PC-9 (cell line): ENCODE data around the gene SP2. TPM values are rescaled to one million over a fixed set of nuclear protein-coding genes. Genes with fewer than 3 reads are reported as not detected.

ENCODE experiments used
- BruUV-seq: library from RNA; stranded (reverse); fragments of 400-500 nt; replicated peaks from 2 replicates; lab custom pipeline; 2021; lab: Mats Ljungman, UMichigan
- CTCF ChIA-PET: fragments of 300-600 bp; sonication (Branson Sonifier 250); formaldehyde crosslinking; loops from one replicate; lab custom pipeline; 2022; ENCODE audit warnings: antibody characterized with exemption; lab: Charles Lee
- POLR2A ChIA-PET: fragments of 300-600 bp; sonication (Branson Sonifier 250); formaldehyde crosslinking; loops from one replicate; lab custom pipeline; 2022; ENCODE audit warnings: antibody characterized with exemption; ENCODE audit not compliant: unreplicated experiment; lab: Charles Lee
- DNase-seq, 2 experiments: peaks; one replicate each; pipeline versions ENCODE4 v3.0.0 to v3.0.0-alpha.2; 2015 to 2022; ENCODE audit warnings: mixed read lengths in 1 of 2
- H2AFZ ChIP-seq: fragments of 200-600 bp; sonication (generic); 2 replicates; pipeline ENCODE4 v1.8.1; 2017; ENCODE audit warnings: antibody characterized with exemption
- H3F3A ChIP-seq: fragments of 200-600 bp; sonication (generic); 2 replicates; pipeline ENCODE4 v1.8.1; 2017; ENCODE audit warnings: antibody characterized with exemption, mild to moderate bottlenecking, low read depth; ENCODE audit not compliant: insufficient read depth
- H3K27ac ChIP-seq: fragments of 200-600 bp; sonication (generic); 2 replicates; pipeline ENCODE4 v1.6.1; 2016; ENCODE audit warnings: mixed run types
- H3K27me3 ChIP-seq: fragments of 200-600 bp; sonication (generic); 2 replicates; pipeline ENCODE4 v1.6.1; 2016; ENCODE audit warnings: low read depth, mixed run types; ENCODE audit not compliant: insufficient read depth
- H3K36me3 ChIP-seq: fragments of 200-600 bp; sonication (generic); 2 replicates; pipeline ENCODE4 v1.6.1; 2016; ENCODE audit warnings: low read depth, mixed run types
- H3K4me1 ChIP-seq: fragments of 200-600 bp; sonication (generic); replicated peaks from 2 replicates; pipeline ENCODE4 v1.6.1; 2016; ENCODE audit warnings: mixed run types; ENCODE audit not compliant: insufficient read depth
- H3K4me2 ChIP-seq: fragments of 200-600 bp; sonication (generic); 2 replicates; pipeline ENCODE4 v1.6.1; 2017; ENCODE audit warnings: mixed run types
- H3K4me3 ChIP-seq: fragments of 200-600 bp; sonication (generic); 2 replicates; pipeline ENCODE4 v1.6.1; 2016; ENCODE audit warnings: mixed run types
- H3K79me2 ChIP-seq: fragments of 200-600 bp; sonication (generic); 2 replicates; pipeline ENCODE4 v1.6.1; 2017; ENCODE audit warnings: low read depth, mixed run types
- H3K9me2 ChIP-seq: fragments of 200-600 bp; sonication (generic); 2 replicates; pipeline ENCODE4 v1.8.1; 2017; ENCODE audit warnings: mild to moderate bottlenecking; ENCODE audit not compliant: insufficient read depth
- H3K9me3 ChIP-seq: fragments of 200-600 bp; sonication (generic); 2 replicates; pipeline ENCODE4 v1.8.1; 2016; ENCODE audit warnings: low read depth; ENCODE audit not compliant: insufficient read depth
- H4K20me1 ChIP-seq: fragments of 200-600 bp; sonication (generic); 2 replicates; pipeline ENCODE4 v1.8.1; 2017; ENCODE audit not compliant: insufficient read depth
- CTCF ChIP-seq: fragments of 200-600 bp; sonication (generic); conservative IDR thresholded peaks from 2 replicates; pipeline ENCODE4 v1.6.1; 2017; ENCODE audit warnings: mixed run types, antibody characterized with exemption, mild to moderate bottlenecking, moderate library complexity
- EZH2 ChIP-seq: fragments of 200-600 bp; sonication (generic); IDR thresholded peaks from 2 replicates; pipeline ENCODE4 v1.8.0; 2017; ENCODE audit warnings: antibody characterized with exemption, low read depth
- intact Hi-C: fragments of 100-400 bp; cut with micrococcal nuclease; formaldehyde crosslinking; loops from one replicate; pipeline ENCODE4 v1.10.0; 2022; ENCODE audit not compliant: unreplicated experiment
- total RNA-seq: library from RNA; stranded (reverse); gene quantifications from 2 replicates; pipeline ENCODE4 v1.2.3, GENCODE V29; 2021

The SP2 gene
- total RNA-seq, 1 experiment from 2014 or later: 18.0 TPM

GRCh38 chr17:47913050-47913449, 17.0 kb downstream of the SP2 start:
- Histone ChIP-seq H3K27me3 (no peaks in the 10 kb centered on the region), H3K27ac (no peak overlapping the region), H3K4me2 (no peak overlapping the region), H3K79me2 (no peaks in the 10 kb centered on the region), H4K20me1 (peaks cover 5% of the 10 kb centered on the region; the same call in 1 of the 2 replicates), H3K36me3 (no peaks in the 10 kb centered on the region), H2AFZ (no peak overlapping the region), H3K9me2 (no peaks in the 10 kb centered on the region), H3F3A (0 out of 2 replicates have a peak, but pooled peaks cover 8% of the 10 kb centered on the region), H3K4me3 (no peak overlapping the region), H3K9me3 (no peaks in the 10 kb centered on the region), H3K4me1 (no peaks in the 10 kb centered on the region)
- TF ChIP-seq EZH2 (no peak), CTCF (no peak)
- BruUV-seq: no TSS peak
- POLR2A ChIA-PET: interaction anchor here (0.7 kb wide), 1 partner anchor 34 kb away, joined by 12 read pairs; no protein-coding TSS in a partner anchor
- intact Hi-C loops: no loop called here
- DNase-seq: no peak
- CTCF ChIA-PET: no interaction called here

- Histone ChIP-seq H3K79me2 (no peaks in the 10 kb centered on the region), H3K9me2 (no peaks in the 10 kb centered on the region), H3K4me2 (no peak overlapping the region), H3F3A (0 out of 2 replicates have a peak, but pooled peaks cover 8% of the 10 kb centered on the region), H3K4me1 (no peaks in the 10 kb centered on the region), H4K20me1 (peaks cover 5% of the 10 kb centered on the region; the same call in 1 of the 2 replicates), H2AFZ (no peak overlapping the region), H3K36me3 (no peaks in the 10 kb centered on the region), H3K4me3 (no peak overlapping the region), H3K9me3 (no peaks in the 10 kb centered on the region), H3K27ac (no peak overlapping the region), H3K27me3 (no peaks in the 10 kb centered on the region)
- ChIA-PET CTCF (no interaction called here), POLR2A (no interaction called here)
- no TSS peak for BruUV-seq
- no peak for DNase-seq
- intact Hi-C loops: no loop called here
- TF ChIP-seq CTCF (no peak), EZH2 (no peak)
Measured at GRCh38 chr17:47914306-47914948, 18.4 kb downstream of the SP2 start.

GRCh38 chr17:47915776-47916398, 19.9 kb downstream of the SP2 start:
- Histone ChIP-seq H3F3A (0 out of 2 replicates have a peak, but pooled peaks cover 8% of the 10 kb centered on the region), H3K4me2 (no peak overlapping the region), H3K79me2 (no peaks in the 10 kb centered on the region), H3K9me3 (no peaks in the 10 kb centered on the region), H2AFZ (no peak overlapping the region), H3K4me3 (no peak overlapping the region), H3K27me3 (no peaks in the 10 kb centered on the region), H4K20me1 (peaks cover 5% of the 10 kb centered on the region; the same call in 1 of the 2 replicates), H3K9me2 (no peaks in the 10 kb centered on the region), H3K27ac (no peak overlapping the region), H3K36me3 (no peaks in the 10 kb centered on the region), H3K4me1 (no peaks in the 10 kb centered on the region)
- DNase-seq: no peak
- TF ChIP-seq CTCF (no peak), EZH2 (no peak)
- ChIA-PET POLR2A (no interaction called here), CTCF (no interaction called here)
- intact Hi-C loops: no loop called here
- no TSS peak for BruUV-seq
